ENCODE results near the gene ANKRD12. TPM values are rescaled to one million over a fixed set of nuclear protein-coding genes. Genes with fewer than 3 reads are reported as not detected.

The ANKRD12 gene
- total and polyA plus RNA-seq, 4 donors: 23.8 to 97.1 (median 54.8) TPM

- no peak overlapping the region for H3K27ac ChIP-seq (ENCODE audit: low read depth, low read length)
- 91% methylated on average over 9 of the region's 10 CpGs for WGBS (ENCODE audit: insufficient coverage)
- DNase-seq (ENCODE audit: low read depth in 4 of 6, low spot score in 6 of 6): no peak
Measured at GRCh38 chr18:9233771-9234440, 97.3 kb downstream of the ANKRD12 start.

DNA sequence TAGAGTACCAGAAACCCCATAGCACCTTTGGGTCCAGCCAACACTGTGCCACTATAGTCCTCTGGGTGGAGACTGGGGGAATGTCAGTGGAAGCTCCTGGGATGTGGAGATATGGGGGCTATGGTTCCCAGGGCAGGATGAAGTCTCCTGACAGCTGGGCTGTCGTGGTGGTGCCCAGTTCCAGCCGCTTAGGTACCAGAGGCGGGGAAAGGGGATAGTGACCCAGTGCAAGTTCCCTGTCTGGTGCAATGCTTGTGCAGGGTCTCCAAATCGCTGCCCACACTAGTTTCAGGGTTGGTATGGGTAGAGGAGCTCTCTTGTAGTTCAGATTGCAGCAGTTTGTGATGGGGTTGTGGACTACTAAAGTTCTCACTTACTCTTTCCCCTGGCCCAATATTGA lies 97.9 kb downstream of the ANKRD12 start:
- Histone ChIP-seq H3K27me3 (ENCODE audit: control insufficient read depth, insufficient read depth, low read length) (no peaks in the 10 kb centered on the region), H3K27ac (ENCODE audit: low read depth, low read length) (no peak overlapping the region), H3K4me1 (ENCODE audit: control insufficient read depth, insufficient read depth, low read length) (no peaks in the 10 kb centered on the region), H3K9me3 (ENCODE audit: control insufficient read depth, insufficient read depth, low read length) (peaks cover 2% of the 10 kb centered on the region), H3K4me3 (ENCODE audit: low read depth, low read length) (no peak overlapping the region), H3K36me3 (ENCODE audit: control insufficient read depth, insufficient read depth, low read length) (peaks cover 13% of the 10 kb centered on the region)
- WGBS (ENCODE audit: insufficient coverage): 96% methylated on average over 3 of the region's 4 CpGs
- no peak for DNase-seq (ENCODE audit: low read depth in 4 of 6, low spot score in 6 of 6)

More at GRCh38 chr18:9233771-9234440, 97.3 kb downstream of the ANKRD12 start:
- Histone ChIP-seq H3K4me3 (ENCODE audit: low read depth, low read length) (no peak overlapping the region), H3K4me1 (ENCODE audit: control insufficient read depth, insufficient read depth, low read length) (no peaks in the 10 kb centered on the region), H3K27me3 (ENCODE audit: control insufficient read depth, insufficient read depth, low read length) (no peaks in the 10 kb centered on the region), H3K36me3 (ENCODE audit: control insufficient read depth, insufficient read depth, low read length) (peaks cover 13% of the 10 kb centered on the region), H3K9me3 (ENCODE audit: control insufficient read depth, insufficient read depth, low read length) (peaks cover 2% of the 10 kb centered on the region)

- no peak for DNase-seq (ENCODE audit: low read depth in 4 of 6, low spot score in 6 of 6)
- 100% methylated on average over 2 of the region's 2 CpGs for WGBS (ENCODE audit: insufficient coverage)
- H3K4me3 ChIP-seq (ENCODE audit: low read depth, low read length): no peak overlapping the region
Measured at GRCh38 chr18:9237981-9238380, 101.4 kb downstream of the ANKRD12 start.

GRCh38 chr18:9239720-9240119 lies 103.1 kb downstream of the ANKRD12 start:
- no peaks in the 10 kb centered on the region for H3K9me3 ChIP-seq (ENCODE audit: control insufficient read depth, insufficient read depth, low read length)
- H3K27ac ChIP-seq (ENCODE audit: low read depth, low read length): no peak overlapping the region
- WGBS (ENCODE audit: insufficient coverage): no CpG with 5 or more reads among the region's 1 CpG
- no peak for DNase-seq (ENCODE audit: low read depth in 4 of 6, low spot score in 6 of 6)
- no peaks in the 10 kb centered on the region for H3K27me3 ChIP-seq (ENCODE audit: control insufficient read depth, insufficient read depth, low read length)
- H3K36me3 ChIP-seq (ENCODE audit: control insufficient read depth, insufficient read depth, low read length): peaks cover under 1% of the 10 kb centered on the region
- H3K4me3 ChIP-seq (ENCODE audit: low read depth, low read length): no peak overlapping the region
- H3K4me1 ChIP-seq (ENCODE audit: control insufficient read depth, insufficient read depth, low read length): no peaks in the 10 kb centered on the region

More at GRCh38 chr18:9237981-9238380, 101.4 kb downstream of the ANKRD12 start:
- Histone ChIP-seq H3K4me1 (ENCODE audit: control insufficient read depth, insufficient read depth, low read length) (no peaks in the 10 kb centered on the region), H3K27ac (ENCODE audit: low read depth, low read length) (no peak overlapping the region), H3K27me3 (ENCODE audit: control insufficient read depth, insufficient read depth, low read length) (no peaks in the 10 kb centered on the region), H3K36me3 (ENCODE audit: control insufficient read depth, insufficient read depth, low read length) (peaks cover 13% of the 10 kb centered on the region), H3K9me3 (ENCODE audit: control insufficient read depth, insufficient read depth, low read length) (no peaks in the 10 kb centered on the region)

GRCh38 chr18:9240270-9240669 lies 103.7 kb downstream of the ANKRD12 start:
- H3K36me3 ChIP-seq (ENCODE audit: control insufficient read depth, insufficient read depth, low read length): no peaks in the 10 kb centered on the region
- no peaks in the 10 kb centered on the region for H3K27me3 ChIP-seq (ENCODE audit: control insufficient read depth, insufficient read depth, low read length)
- no peak for DNase-seq (ENCODE audit: low read depth in 4 of 6, low spot score in 6 of 6)
- no peak overlapping the region for H3K4me3 ChIP-seq (ENCODE audit: low read depth, low read length)
- H3K4me1 ChIP-seq (ENCODE audit: control insufficient read depth, insufficient read depth, low read length): no peaks in the 10 kb centered on the region
- WGBS (ENCODE audit: insufficient coverage): no CpG with 5 or more reads among the region's 4 CpGs
- H3K27ac ChIP-seq (ENCODE audit: low read depth, low read length): no peak overlapping the region
- H3K9me3 ChIP-seq (ENCODE audit: control insufficient read depth, insufficient read depth, low read length): no peaks in the 10 kb centered on the region

DNA sequence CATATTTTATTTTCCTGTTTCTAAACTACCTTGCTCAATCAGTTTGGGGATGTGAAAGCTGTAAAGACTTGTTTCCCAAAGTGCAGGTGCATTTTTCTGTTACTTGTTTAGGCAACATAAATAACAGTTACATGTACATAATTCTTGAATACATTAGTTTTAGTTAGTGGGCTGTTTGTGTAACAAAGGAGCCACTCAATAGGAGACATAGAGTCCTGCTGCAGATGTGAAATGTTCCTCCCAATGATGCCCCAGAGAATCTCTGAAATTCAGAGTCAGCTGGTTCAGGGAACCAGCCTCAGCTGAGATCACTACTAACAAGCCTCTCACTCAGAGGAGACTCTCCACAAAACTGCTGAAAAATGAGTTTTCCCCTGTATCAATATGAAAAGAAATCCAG lies 106.4 kb downstream of the ANKRD12 start:
- H3K4me1 ChIP-seq (ENCODE audit: control insufficient read depth, insufficient read depth, low read length): no peaks in the 10 kb centered on the region
- DNase-seq (ENCODE audit: low read depth in 4 of 6, low spot score in 6 of 6): peak in 1 of 6 donors; percentile 69
- no peaks in the 10 kb centered on the region for H3K36me3 ChIP-seq (ENCODE audit: control insufficient read depth, insufficient read depth, low read length)
- H3K27ac ChIP-seq (ENCODE audit: low read depth, low read length): no peak overlapping the region
- no peak overlapping the region for H3K4me3 ChIP-seq (ENCODE audit: low read depth, low read length)
- H3K9me3 ChIP-seq (ENCODE audit: control insufficient read depth, insufficient read depth, low read length): no peaks in the 10 kb centered on the region
- H3K27me3 ChIP-seq (ENCODE audit: control insufficient read depth, insufficient read depth, low read length): no peaks in the 10 kb centered on the region

DNA sequence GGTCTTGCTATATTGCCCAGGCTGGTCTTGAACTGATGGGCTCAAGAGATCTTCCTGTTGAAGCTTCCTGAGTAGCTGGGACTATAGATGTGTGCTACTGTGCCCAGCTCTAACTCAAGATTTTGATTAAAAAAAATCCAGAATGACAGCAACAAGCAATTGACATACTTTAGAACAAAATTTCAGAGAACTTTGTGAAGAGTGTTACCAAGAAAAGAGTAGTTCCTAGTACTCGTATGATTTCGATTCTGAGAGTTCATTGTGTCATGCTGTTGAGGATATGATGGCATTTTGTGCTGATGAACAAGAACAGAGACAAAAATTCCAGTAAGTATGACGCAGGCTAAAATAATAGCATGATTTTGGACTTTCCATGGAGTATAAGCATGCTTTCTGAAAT lies 107.8 kb downstream of the ANKRD12 start:
- no peaks in the 10 kb centered on the region for H3K36me3 ChIP-seq (ENCODE audit: control insufficient read depth, insufficient read depth, low read length)
- H3K4me3 ChIP-seq (ENCODE audit: low read depth, low read length): no peak overlapping the region
- H3K27me3 ChIP-seq (ENCODE audit: control insufficient read depth, insufficient read depth, low read length): no peaks in the 10 kb centered on the region
- no peaks in the 10 kb centered on the region for H3K4me1 ChIP-seq (ENCODE audit: control insufficient read depth, insufficient read depth, low read length)
- DNase-seq (ENCODE audit: low read depth in 4 of 6, low spot score in 6 of 6): no peak
- no peaks in the 10 kb centered on the region for H3K9me3 ChIP-seq (ENCODE audit: control insufficient read depth, insufficient read depth, low read length)
- WGBS (ENCODE audit: insufficient coverage): 80% methylated on average over 2 of the region's 3 CpGs
- no peak overlapping the region for H3K27ac ChIP-seq (ENCODE audit: low read depth, low read length)

DNA sequence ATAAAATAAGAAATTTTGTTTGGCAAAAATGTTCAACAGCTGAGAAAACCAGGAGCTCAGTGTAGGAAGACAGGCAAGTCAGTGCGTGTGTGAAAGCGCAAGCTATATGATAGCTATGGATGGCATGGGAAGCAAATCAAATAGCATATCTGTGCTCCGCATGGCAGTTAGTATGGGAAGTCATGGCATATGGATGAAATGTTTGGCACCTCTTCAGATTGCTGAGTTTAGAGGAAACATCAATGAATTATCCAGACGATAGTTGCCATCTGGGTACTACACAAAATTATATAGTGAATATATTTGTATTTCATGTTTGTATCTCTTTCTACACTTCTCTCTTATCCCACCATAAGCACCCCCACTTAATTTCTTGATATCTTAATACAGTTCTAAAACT lies 112.1 kb downstream of the ANKRD12 start:
- WGBS (ENCODE audit: insufficient coverage): 100% methylated on average over 2 of the region's 4 CpGs
- H3K36me3 ChIP-seq (ENCODE audit: control insufficient read depth, insufficient read depth, low read length): no peaks in the 10 kb centered on the region
- H3K27ac ChIP-seq (ENCODE audit: low read depth, low read length): no peak overlapping the region
- no peak overlapping the region for H3K4me3 ChIP-seq (ENCODE audit: low read depth, low read length)
- H3K9me3 ChIP-seq (ENCODE audit: control insufficient read depth, insufficient read depth, low read length): no peaks in the 10 kb centered on the region
- no peaks in the 10 kb centered on the region for H3K4me1 ChIP-seq (ENCODE audit: control insufficient read depth, insufficient read depth, low read length)
- no peaks in the 10 kb centered on the region for H3K27me3 ChIP-seq (ENCODE audit: control insufficient read depth, insufficient read depth, low read length)
- DNase-seq (ENCODE audit: low read depth in 4 of 6, low spot score in 6 of 6): peak in 1 of 6 donors; percentile 85

- Histone ChIP-seq H3K36me3 (ENCODE audit: control insufficient read depth, insufficient read depth, low read length) (no peaks in the 10 kb centered on the region), H3K4me3 (ENCODE audit: low read depth, low read length) (no peak overlapping the region), H3K4me1 (ENCODE audit: control insufficient read depth, insufficient read depth, low read length) (no peaks in the 10 kb centered on the region), H3K9me3 (ENCODE audit: control insufficient read depth, insufficient read depth, low read length) (no peaks in the 10 kb centered on the region), H3K27me3 (ENCODE audit: control insufficient read depth, insufficient read depth, low read length) (no peaks in the 10 kb centered on the region), H3K27ac (ENCODE audit: low read depth, low read length) (no peak overlapping the region)
- no CpG with 5 or more reads among the region's 2 CpGs for WGBS (ENCODE audit: insufficient coverage)
- no peak for DNase-seq (ENCODE audit: low read depth in 4 of 6, low spot score in 6 of 6)
Measured at GRCh38 chr18:9249254-9249653, 112.7 kb downstream of the ANKRD12 start.

GRCh38 chr18:9259173-9259572 lies 122.6 kb downstream of the ANKRD12 start:
- H3K27me3 ChIP-seq (ENCODE audit: control insufficient read depth, insufficient read depth, low read length): no peaks in the 10 kb centered on the region
- no peaks in the 10 kb centered on the region for H3K4me1 ChIP-seq (ENCODE audit: control insufficient read depth, insufficient read depth, low read length)
- no peaks in the 10 kb centered on the region for H3K36me3 ChIP-seq (ENCODE audit: control insufficient read depth, insufficient read depth, low read length)
- H3K9me3 ChIP-seq (ENCODE audit: control insufficient read depth, insufficient read depth, low read length): no peaks in the 10 kb centered on the region
- H3K4me3 ChIP-seq (ENCODE audit: low read depth, low read length): no peak overlapping the region
- DNase-seq (ENCODE audit: low read depth in 4 of 6, low spot score in 6 of 6): no peak
- H3K27ac ChIP-seq (ENCODE audit: low read depth, low read length): no peak overlapping the region
- WGBS (ENCODE audit: insufficient coverage): no CpG with 5 or more reads among the region's 3 CpGs

Measured in spinal cord (tissue), 10 donors.